GM12892 (cell line): ENCODE results near the gene STYXL2.

Source experiments
- POLR2A ChIP-seq: IDR thresholded peaks from 2 replicates; pipeline ENCODE4 v1.6.1; 2011; ENCODE audit warnings: low read depth, low read length, control low read depth
- TAF1 ChIP-seq: IDR thresholded peaks from 2 replicates; pipeline ENCODE4 v1.6.1; 2011; ENCODE audit warnings: low read depth, mild to moderate bottlenecking, control low read depth, low read length, borderline replicate concordance

- TF ChIP-seq TAF1 (no peak), POLR2A (no peak)
These were observed 28.4 kb upstream of the STYXL2 start for GRCh38 chr1:167065471-167065870.
